Breast epithelium (tissue), 4 donors: ENCODE data around the gene PTPRN2. TPM values are rescaled to one million over a fixed set of nuclear protein-coding genes. Genes with fewer than 3 reads are reported as not detected.
A peak's percentile ranks its signal among the peaks of the same experiment; 100 is the strongest.
"Not testable (repeated sequence)": the region's sequence is repeated elsewhere in the genome, so short reads cannot be mapped to it uniquely, and the experiment has no call there.

ENCODE experiments used
- DNase-seq, 2 donors: peaks; one replicate each; pipeline ENCODE4 v3.0.0-alpha.2; 2019; ENCODE audit warnings: low spot score in 2 of 2
- H3K27ac ChIP-seq, 2 donors: fragments of 200-600 bp; sonication (generic) in 1 of 2; one replicate each; pipeline ENCODE4 v1.5.1; 2016 to 2019; ENCODE audit warnings: mild to moderate bottlenecking in 1 of 2
- H3K27me3 ChIP-seq, 2 donors: fragments of 200-600 bp; sonication (generic) in 1 of 2; one replicate each; pipeline versions ENCODE4 v1.5.1 to v1.6.0; 2017 to 2019; ENCODE audit warnings: control low read depth in 1 of 2, mild to moderate bottlenecking in 1 of 2
- H3K36me3 ChIP-seq: fragments of 200-600 bp; one replicate; pipeline ENCODE4 v1.5.1; 2019
- H3K4me1 ChIP-seq, 2 donors: fragments of 200-600 bp; sonication (generic); one replicate each; pipeline ENCODE4 v1.5.1; 2016 to 2019; ENCODE audit warnings: control low read depth in 1 of 2
- H3K4me3 ChIP-seq, 3 donors: fragments of 200-600 bp; sonication (generic); 1 replicate in 2 of 3; 2 replicates in 1 of 3; pipeline ENCODE4 v1.5.1; 2016 to 2019; ENCODE audit warnings: mild to moderate bottlenecking in 3 of 3, moderate library complexity in 2 of 3
- H3K9me3 ChIP-seq, 2 donors: fragments of 200-600 bp; sonication (generic) in 1 of 2; one replicate each; pipeline ENCODE4 v1.5.1; 2016 to 2019; ENCODE audit warnings: control low read depth in 1 of 2
- POLR2A ChIP-seq: fragments of 450-650 bp; IDR thresholded peaks from one replicate; pipeline ENCODE4 v1.6.1; 2016; ENCODE audit warnings: antibody characterized with exemption, mild to moderate bottlenecking, moderate library complexity
- POLR2AphosphoS5 ChIP-seq, 3 donors: sonication (generic); formaldehyde crosslinking; IDR thresholded peaks; one replicate each; pipeline ENCODE4 v1.6.1; 2017; ENCODE audit warnings: antibody characterized with exemption in 3 of 3
- intact Hi-C: fragments of 100-400 bp; cut with DNase I; formaldehyde crosslinking; loops from one replicate; pipeline ENCODE4 v1.15.1; 2023; ENCODE audit warnings: low total_unique reads
- total RNA-seq, 3 donors: library from RNA; depleted of rRNA; stranded (reverse); fragments of >200 nt; gene quantifications; one replicate each; pipeline ENCODE4 v1.1.0, GENCODE V29; 2016
- TF ChIP-seq, protein P1 (sequence below), 3 donors: fragments of 450-650 bp; IDR thresholded peaks; one replicate each; pipeline ENCODE4 v1.5.1; 2016 to 2017; ENCODE audit warnings: antibody characterized with exemption in 3 of 3, mild to moderate bottlenecking in 3 of 3, moderate library complexity in 3 of 3

Gene PTPRN2
- total RNA-seq, 3 donors from 2014 or later = 1.6 to 2.2 (median 2.2) TPM

DNA sequence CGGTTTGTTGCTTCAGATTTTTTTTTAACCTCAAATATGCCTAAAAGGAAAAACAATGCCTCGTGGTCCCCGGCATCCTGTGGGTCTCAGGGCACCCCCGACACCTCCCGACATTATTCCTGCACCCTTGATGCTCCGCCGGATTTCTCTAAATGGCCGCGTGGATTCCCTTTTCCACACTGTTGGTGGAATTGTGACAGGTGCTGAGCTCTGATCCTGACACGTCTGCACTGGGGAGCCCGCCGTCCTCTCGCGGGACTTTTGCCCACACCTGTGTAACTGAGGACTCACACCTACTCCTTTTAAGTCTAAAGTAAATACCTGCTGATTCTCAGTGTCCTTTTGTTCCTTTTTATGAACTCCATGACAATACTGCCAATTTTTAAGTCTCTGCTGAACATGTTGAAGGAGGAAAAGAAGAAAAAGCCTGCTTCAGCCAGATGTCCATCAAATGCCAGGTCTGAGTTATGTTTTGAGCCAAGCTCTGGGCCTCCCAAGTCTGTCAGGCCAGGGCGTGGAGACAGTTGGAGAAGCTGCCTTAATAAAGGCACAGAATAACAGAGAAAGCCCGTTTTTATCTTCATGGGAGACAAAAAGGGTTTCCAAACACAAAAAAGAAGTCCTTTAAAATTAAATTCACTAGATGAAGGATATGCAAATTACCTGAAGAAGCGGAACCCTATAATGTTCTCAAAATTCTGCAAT is 682.6 kb downstream of the PTPRN2 start:
- no peaks in the 10 kb centered on the region for H3K36me3 ChIP-seq
- intact Hi-C loops = loop anchor here (5.0 kb wide), 1 partner anchor 292 kb away; no protein-coding TSS in a partner anchor
- H3K4me1 ChIP-seq = no peaks in the 10 kb centered on the region
- no peak overlapping the region for H3K4me3 ChIP-seq
- DNase-seq = peak in 1 of 2 donors; percentile 31
- no peaks in the 10 kb centered on the region for H3K9me3 ChIP-seq
- no peak overlapping the region for H3K27ac ChIP-seq
- TF ChIP-seq POLR2A = no peak
- no peak for TF ChIP-seq POLR2AphosphoS5 (IDR thresholded peaks at IDR 0.05)
- TF ChIP-seq, protein P1, sequence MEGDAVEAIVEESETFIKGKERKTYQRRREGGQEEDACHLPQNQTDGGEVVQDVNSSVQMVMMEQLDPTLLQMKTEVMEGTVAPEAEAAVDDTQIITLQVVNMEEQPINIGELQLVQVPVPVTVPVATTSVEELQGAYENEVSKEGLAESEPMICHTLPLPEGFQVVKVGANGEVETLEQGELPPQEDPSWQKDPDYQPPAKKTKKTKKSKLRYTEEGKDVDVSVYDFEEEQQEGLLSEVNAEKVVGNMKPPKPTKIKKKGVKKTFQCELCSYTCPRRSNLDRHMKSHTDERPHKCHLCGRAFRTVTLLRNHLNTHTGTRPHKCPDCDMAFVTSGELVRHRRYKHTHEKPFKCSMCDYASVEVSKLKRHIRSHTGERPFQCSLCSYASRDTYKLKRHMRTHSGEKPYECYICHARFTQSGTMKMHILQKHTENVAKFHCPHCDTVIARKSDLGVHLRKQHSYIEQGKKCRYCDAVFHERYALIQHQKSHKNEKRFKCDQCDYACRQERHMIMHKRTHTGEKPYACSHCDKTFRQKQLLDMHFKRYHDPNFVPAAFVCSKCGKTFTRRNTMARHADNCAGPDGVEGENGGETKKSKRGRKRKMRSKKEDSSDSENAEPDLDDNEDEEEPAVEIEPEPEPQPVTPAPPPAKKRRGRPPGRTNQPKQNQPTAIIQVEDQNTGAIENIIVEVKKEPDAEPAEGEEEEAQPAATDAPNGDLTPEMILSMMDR (IDR thresholded peaks at IDR 0.05) = no peak
- no peaks in the 10 kb centered on the region for H3K27me3 ChIP-seq

DNA sequence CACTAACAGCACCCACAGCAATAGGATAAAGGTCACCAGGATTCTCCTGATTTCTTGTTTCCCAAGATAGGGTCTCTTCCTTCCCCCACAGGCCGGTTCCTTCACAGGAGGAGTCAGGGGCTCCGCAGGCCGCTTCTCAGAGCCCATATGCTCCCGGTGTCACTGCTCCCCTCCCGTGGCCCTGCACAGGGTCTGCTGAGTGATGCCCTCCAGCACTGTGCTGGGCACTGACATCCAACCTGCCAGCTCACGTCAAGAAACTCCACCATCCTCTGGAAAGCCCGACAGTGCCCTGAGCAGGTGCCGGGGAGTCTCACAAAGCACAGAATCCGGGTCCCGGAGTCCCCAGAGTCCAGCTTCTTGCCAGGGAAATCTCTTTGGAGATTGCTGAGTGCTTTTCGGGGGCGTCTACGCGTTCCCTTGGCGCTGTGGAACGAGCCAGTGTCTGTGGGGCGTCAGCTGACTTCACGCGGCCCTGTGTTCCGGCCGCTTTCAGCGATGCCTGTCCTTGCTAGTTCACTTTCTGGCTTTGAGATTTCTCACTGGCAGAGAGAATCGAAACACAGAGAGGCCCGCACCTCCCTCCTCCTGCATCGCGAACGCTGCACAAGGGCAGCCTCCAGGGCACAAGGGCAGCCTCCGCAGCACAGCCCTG is 683.3 kb downstream of the PTPRN2 start:
- H3K4me1 ChIP-seq = no peaks in the 10 kb centered on the region
- H3K27ac ChIP-seq = no peak overlapping the region
- no peaks in the 10 kb centered on the region for H3K9me3 ChIP-seq
- no peaks in the 10 kb centered on the region for H3K36me3 ChIP-seq
- peak in 1 of 2 donors; percentile 22 for DNase-seq
- TF ChIP-seq POLR2AphosphoS5 (IDR thresholded peaks at IDR 0.05) (no peak), POLR2A (no peak)
- TF ChIP-seq, protein P1 (IDR thresholded peaks at IDR 0.05) = no peak
- intact Hi-C loops = no loop called here
- H3K27me3 ChIP-seq = peaks cover 0 to 2% of the 10 kb centered on the region in 2 donors
- H3K4me3 ChIP-seq = no peak overlapping the region

DNA sequence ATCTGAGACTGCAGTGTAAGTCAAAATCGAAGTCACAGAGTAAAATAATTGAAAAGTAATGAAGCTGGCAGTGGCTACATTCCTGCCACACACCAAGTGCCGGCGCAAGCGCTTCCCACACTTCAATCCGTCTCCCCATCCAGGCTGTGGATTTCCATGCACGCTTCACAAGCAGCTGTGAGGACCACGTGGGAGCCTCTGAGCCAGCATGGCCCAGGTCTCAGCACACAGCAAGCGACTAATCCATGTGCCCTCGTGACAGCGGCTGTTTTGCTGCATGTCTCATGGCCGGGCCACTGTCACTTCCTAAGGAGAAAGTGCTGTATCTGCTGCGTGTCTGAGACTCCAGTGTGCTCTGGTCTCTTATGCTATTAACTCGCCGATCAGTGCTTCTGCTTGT is 683.9 kb downstream of the PTPRN2 start:
- no peaks in the 10 kb centered on the region for H3K9me3 ChIP-seq
- no peaks in the 10 kb centered on the region for H3K36me3 ChIP-seq
- no peak for TF ChIP-seq POLR2A
- TF ChIP-seq, protein P1 (IDR thresholded peaks at IDR 0.05) = no peak
- TF ChIP-seq POLR2AphosphoS5 (IDR thresholded peaks at IDR 0.05) = no peak
- H3K27ac ChIP-seq = no peak overlapping the region
- DNase-seq = peak in 1 of 2 donors; percentile 15
- no peaks in the 10 kb centered on the region for H3K4me1 ChIP-seq
- H3K4me3 ChIP-seq = no peak overlapping the region
- peaks cover 0 to 5% of the 10 kb centered on the region in 2 donors for H3K27me3 ChIP-seq
- intact Hi-C loops = no loop called here

DNA sequence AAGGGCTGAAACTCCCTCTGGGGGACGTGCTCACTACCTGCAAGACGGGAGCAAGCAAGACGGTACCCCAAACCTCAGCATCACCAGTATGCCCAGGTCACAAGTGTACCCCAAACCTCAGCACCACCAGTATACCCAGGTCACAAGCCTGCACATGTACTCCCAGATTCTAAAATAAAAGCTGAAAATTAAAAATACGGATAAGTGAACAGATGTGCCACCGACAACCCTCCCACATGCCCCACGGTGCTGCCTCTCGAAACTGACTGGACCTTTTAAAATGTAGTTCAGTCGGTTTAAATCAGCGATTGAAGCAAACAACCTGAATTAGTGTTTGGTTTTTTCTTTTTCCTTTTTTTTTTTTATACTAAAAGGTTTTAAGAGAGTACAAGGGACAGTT is 684.3 kb downstream of the PTPRN2 start:
- Histone ChIP-seq H3K27me3 (peaks cover 0 to 9% of the 10 kb centered on the region in 2 donors), H3K36me3 (no peaks in the 10 kb centered on the region), H3K27ac (no peak overlapping the region), H3K4me3 (no peak overlapping the region), H3K4me1 (no peaks in the 10 kb centered on the region), H3K9me3 (no peaks in the 10 kb centered on the region)
- intact Hi-C loops = no loop called here
- DNase-seq = peak in 1 of 2 donors; percentile 12
- TF ChIP-seq POLR2AphosphoS5 (IDR thresholded peaks at IDR 0.05) = no peak
- TF ChIP-seq, protein P1 (IDR thresholded peaks at IDR 0.05) = no peak
- no peak for TF ChIP-seq POLR2A

DNA sequence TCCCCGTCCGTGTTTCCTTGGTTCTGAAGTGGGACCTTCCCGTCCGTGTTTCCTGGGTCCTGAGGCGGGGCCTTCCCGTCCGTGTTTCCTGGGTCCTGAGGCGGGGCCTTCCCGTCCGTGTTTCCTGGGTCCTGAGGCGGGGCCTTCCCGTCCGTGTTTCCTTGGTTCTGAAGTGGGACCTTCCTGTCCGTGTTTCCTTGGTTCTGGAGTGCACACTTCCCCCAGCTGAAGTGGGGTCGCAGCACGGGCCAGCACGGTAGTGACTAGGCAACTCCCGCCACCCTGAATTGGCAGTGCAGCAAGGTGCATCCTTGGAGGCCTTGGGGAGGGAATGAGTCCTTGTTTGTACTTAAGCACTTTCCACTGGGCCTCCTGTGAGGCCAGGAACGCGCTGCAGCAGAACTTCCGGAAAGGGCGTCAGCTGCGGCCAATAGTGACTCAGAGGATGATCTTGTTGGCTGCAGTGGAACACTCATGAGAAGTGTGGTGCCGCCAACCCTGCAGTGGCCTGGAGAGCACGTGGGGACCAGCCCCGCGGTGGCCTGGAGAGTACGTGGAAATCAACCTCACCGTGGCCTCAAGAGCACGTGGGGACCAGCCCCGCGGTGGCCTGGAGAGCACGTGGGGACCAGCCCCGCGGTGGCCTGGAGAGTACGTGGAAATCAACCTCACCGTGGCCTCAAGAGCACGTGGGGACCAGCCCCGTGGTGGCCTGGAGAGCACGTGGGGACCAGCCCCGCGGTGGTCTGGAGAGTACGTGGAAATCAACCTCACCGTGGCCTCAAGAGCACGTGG is 685.6 kb downstream of the PTPRN2 start:
- H3K4me3 ChIP-seq, H3K36me3 ChIP-seq, H3K27ac ChIP-seq, H3K4me1 ChIP-seq, H3K9me3 ChIP-seq, intact Hi-C loops: not testable (repeated sequence)
- peak in 1 of 2 donors; percentile 15 for DNase-seq
- peaks cover 0 to 14% of the 10 kb centered on the region in 2 donors for H3K27me3 ChIP-seq
